ENCODE measurements around the gene DNAH6.

DNA sequence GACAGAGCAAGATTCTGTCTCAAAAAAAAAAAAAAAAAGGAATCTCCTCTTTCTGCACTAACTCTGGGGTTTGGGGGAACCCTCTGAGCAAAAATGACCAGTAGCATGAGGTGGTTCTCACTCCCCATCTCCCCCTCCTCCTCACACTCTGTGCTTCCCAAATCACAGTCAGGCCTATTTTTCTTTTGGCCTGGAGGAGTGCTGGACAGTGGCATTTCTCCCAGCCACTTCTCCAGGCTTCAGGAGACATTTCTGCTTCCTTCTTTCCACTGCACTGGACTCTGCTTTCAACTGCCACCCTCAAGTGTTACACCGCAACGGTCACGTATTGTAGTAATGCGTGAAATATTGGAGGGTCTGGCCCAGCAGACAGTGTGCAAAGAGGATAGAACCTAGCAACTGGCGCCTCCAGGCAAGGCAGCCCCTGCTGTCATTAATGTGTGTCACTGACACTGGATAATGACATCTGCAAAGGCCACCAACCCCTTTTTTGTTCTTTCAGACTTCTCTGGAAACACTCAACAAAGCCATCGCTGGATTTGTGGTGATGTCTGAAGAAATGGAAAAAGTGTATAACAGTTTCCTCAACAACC is 295.6 kb downstream of the DNAH6 start:
- no peak for TF ChIP-seq CTCF (IDR thresholded peaks at IDR 0.05; ENCODE audit: control extremely low read depth in 1 of 3, insufficient read depth in 1 of 3, low read depth in 1 of 3, low read length in 3 of 3)
- no peak for TF ChIP-seq POLR2A (IDR thresholded peaks at IDR 0.05; ENCODE audit: control extremely low read depth in 1 of 2, low read depth in 2 of 2, low read length in 2 of 2)
- TF ChIP-seq GABPA (IDR thresholded peaks at IDR 0.05; ENCODE audit: borderline replicate concordance, insufficient read depth, low read length), result no peak
- TF ChIP-seq SP4 (IDR thresholded peaks at IDR 0.05; ENCODE audit: low read length), result no peak
- no peak for TF ChIP-seq TAF1 (IDR thresholded peaks at IDR 0.05; ENCODE audit: low read depth, low read length)
- no peak for TF ChIP-seq CHD1 (IDR thresholded peaks at IDR 0.05; ENCODE audit: low read depth, low read length)
- no peak for TF ChIP-seq EP300 (IDR thresholded peaks at IDR 0.05; ENCODE audit: borderline replicate concordance in 1 of 2, low read depth in 2 of 2, low read length in 2 of 2)
- TF ChIP-seq ZNF274 (IDR thresholded peaks at IDR 0.05; ENCODE audit: borderline replicate concordance, extremely low read depth, low read length), result no peak
- no peak for TF ChIP-seq EZH2 (IDR thresholded peaks at IDR 0.05; ENCODE audit: low read depth, low read length, severe bottlenecking)
- no peak for TF ChIP-seq E2F6 (IDR thresholded peaks at IDR 0.05)
